GM21723 (cell line): ENCODE data around the gene HNRNPA2B1.
"Not testable (repeated sequence)": the region's sequence is repeated elsewhere in the genome, so short reads cannot be mapped to it uniquely, and the experiment has no call there.

Experiments
- ATAC-seq: cut with Tn5 transposase; IDR thresholded peaks from one replicate; pipeline ENCODE4 v1.9.1; 2021; ENCODE audit warnings: mild to moderate bottlenecking, moderate library complexity; ENCODE audit not compliant: unreplicated experiment

Gene HNRNPA2B1

GRCh38 chr7:26185131-26185843 is 15.3 kb downstream of the HNRNPA2B1 start:
- ATAC-seq: peak; percentile 37

- not testable (repeated sequence) for ATAC-seq
Observed at GRCh38 chr7:26184281-26185101, 16.1 kb downstream of the HNRNPA2B1 start.

GRCh38 chr7:26183545-26184280 is 16.8 kb downstream of the HNRNPA2B1 start:
- ATAC-seq: no peak

- ATAC-seq: no peak
Observed at GRCh38 chr7:26182706-26183105, 17.8 kb downstream of the HNRNPA2B1 start.

- ATAC-seq: no peak
Observed at GRCh38 chr7:26182283-26182682, 18.3 kb downstream of the HNRNPA2B1 start.

GRCh38 chr7:26181474-26182227 is 18.9 kb downstream of the HNRNPA2B1 start:
- ATAC-seq: no peak

GRCh38 chr7:26180792-26181198 is 19.8 kb downstream of the HNRNPA2B1 start:
- ATAC-seq: no peak

- ATAC-seq: no peak
Observed at GRCh38 chr7:26179826-26180497, 20.6 kb downstream of the HNRNPA2B1 start.

GRCh38 chr7:26179422-26179821 is 21.1 kb downstream of the HNRNPA2B1 start:
- ATAC-seq: no peak

- ATAC-seq: no peak
Observed at GRCh38 chr7:26178272-26178960, 22.1 kb downstream of the HNRNPA2B1 start.

- ATAC-seq: not testable (repeated sequence)
Observed at GRCh38 chr7:26177269-26177668, 23.3 kb downstream of the HNRNPA2B1 start.

GRCh38 chr7:26176696-26177095 is 23.9 kb downstream of the HNRNPA2B1 start:
- ATAC-seq: not testable (repeated sequence)

- not testable (repeated sequence) for ATAC-seq
Observed at GRCh38 chr7:26175903-26176302, 24.6 kb downstream of the HNRNPA2B1 start.

GRCh38 chr7:26172048-26172447 is 28.5 kb downstream of the HNRNPA2B1 start:
- ATAC-seq: no peak

- no peak for ATAC-seq
Observed at GRCh38 chr7:26171601-26172000, 28.9 kb downstream of the HNRNPA2B1 start.

- no peak for ATAC-seq
Observed at GRCh38 chr7:26170663-26171062, 29.9 kb downstream of the HNRNPA2B1 start.

GRCh38 chr7:26169271-26169670 is 31.3 kb downstream of the HNRNPA2B1 start:
- no peak for ATAC-seq

GRCh38 chr7:26168458-26169023 is 32.0 kb downstream of the HNRNPA2B1 start:
- no peak for ATAC-seq

GRCh38 chr7:26167303-26167934 is 33.1 kb downstream of the HNRNPA2B1 start:
- ATAC-seq: peak; percentile 71
